Stomach (tissue), 9 donors: ENCODE measurements around the gene GAB1. TPM values are rescaled to one million over a fixed set of nuclear protein-coding genes. Genes with fewer than 3 reads are reported as not detected.

Experiments used
- DNase-seq, 2 donors: peaks; one replicate each; pipeline versions ENCODE4 v3.0.0 to v3.0.0-alpha.2; 2013 to 2019
- H3K27ac ChIP-seq, 5 donors: fragments of 200-600 bp in 4 of 5; sonication (generic) in 4 of 5; one replicate each; pipeline ENCODE4 v1.5.1; 2013 to 2019; ENCODE audit warnings: mild to moderate bottlenecking in 1 of 5, moderate library complexity in 1 of 5
- H3K27me3 ChIP-seq, 3 donors: fragments of 200-600 bp; sonication (generic); one replicate each; pipeline ENCODE4 v1.5.1; 2017 to 2019; ENCODE audit warnings: mixed run types in 1 of 3
- H3K36me3 ChIP-seq, 4 donors: fragments of 200-600 bp; sonication (generic); 1 replicate in 3 of 4; 2 replicates in 1 of 4; pipeline ENCODE4 v1.5.1; 2016 to 2019
- H3K4me1 ChIP-seq, 4 donors: fragments of 200-600 bp; sonication (generic); one replicate each; pipeline ENCODE4 v1.5.1; 2016 to 2019
- H3K4me3 ChIP-seq, 4 donors: fragments of 200-600 bp; sonication (generic) in 3 of 4; one replicate each; pipeline ENCODE4 v1.5.1; 2016 to 2019; ENCODE audit warnings: mild to moderate bottlenecking in 1 of 4
- H3K9me3 ChIP-seq, 4 donors: fragments of 200-600 bp; sonication (generic); one replicate each; pipeline ENCODE4 v1.5.1; 2016 to 2019
- CTCF ChIP-seq, 7 experiments: fragments of 450-650 bp in 4 of 7; fragments of 200-600 bp in 3 of 7; sonication (generic) in 3 of 7; IDR thresholded peaks; one replicate each; pipeline ENCODE4 v1.5.1; 2016 to 2019; ENCODE audit warnings: antibody characterized with exemption in 7 of 7, control low read depth in 2 of 7, mild to moderate bottlenecking in 1 of 7
- EP300 ChIP-seq: sonication (generic); formaldehyde crosslinking; IDR thresholded peaks from one replicate; pipeline ENCODE4 v1.6.1; 2017; ENCODE audit warnings: antibody characterized with exemption
- POLR2A ChIP-seq, 4 donors: fragments of 450-650 bp; IDR thresholded peaks; one replicate each; pipeline ENCODE4 v1.6.1; 2016; ENCODE audit warnings: antibody characterized with exemption in 4 of 4, control low read depth in 2 of 4, mild to moderate bottlenecking in 1 of 4, moderate library complexity in 1 of 4
- POLR2AphosphoS5 ChIP-seq, 3 donors: sonication (generic); formaldehyde crosslinking; IDR thresholded peaks; one replicate each; pipeline ENCODE4 v1.6.1; 2016; ENCODE audit warnings: antibody characterized with exemption in 3 of 3
- WGBS, 5 donors: extraction: QIAGEN DNeasy Blood & Tissue Kit in 3 of 5; methylation state at CpG; one replicate each; pipeline versions ENCODE4 v1.1.5 to v1.1.7; 2013 to 2018; 5-methylcytosine and 5-hydroxymethylcytosine counted together
- intact Hi-C: fragments of 100-400 bp; cut with DNase I; formaldehyde crosslinking; loops from one replicate; pipeline ENCODE4 v1.15.1; 2023; ENCODE audit warnings: low total_unique reads
- polyA plus RNA-seq, 3 donors: library from polyadenylated mRNA; stranded (reverse); fragments of 200-250 nt; gene quantifications; one replicate each; pipeline ENCODE4 v1.2.3, GENCODE V29; 2013
- total RNA-seq, 5 donors: library from RNA; depleted of rRNA; stranded (reverse); fragments of >200 nt; gene quantifications; one replicate each; pipeline versions ENCODE4 v1.1.0 to v1.2.3, GENCODE V29; 2014 to 2016
- donor health status: healthy with polysubstance abuse.
- donor health status: Bipolar disorder and iron deficiency.
- donor health status: healthy.

GAB1 gene
- total and polyA plus RNA-seq, 8 donors = 3.2 to 101 (median 29.0) TPM

GRCh38 chr4:143377611-143378099 lies 41.0 kb downstream of the GAB1 start:
- peaks cover 52 to 100% (median 84%) of the 10 kb centered on the region in 4 donors for H3K4me1 ChIP-seq
- 58 to 69% (median 61%) methylated on average over 7 of the region's 7 CpGs for WGBS, 5 donors
- no peak for TF ChIP-seq CTCF (IDR thresholded peaks at IDR 0.05)
- TF ChIP-seq POLR2AphosphoS5 (IDR thresholded peaks at IDR 0.05) = peak in 1 of 3 donors; percentile 26
- H3K27ac ChIP-seq = peak overlapping the region in 3 of 5 donors; percentile 53 to 82 (median 73)
- H3K36me3 ChIP-seq = no peaks in the 10 kb centered on the region
- H3K27me3 ChIP-seq = no peaks in the 10 kb centered on the region
- no peak overlapping the region for H3K4me3 ChIP-seq
- no peaks in the 10 kb centered on the region for H3K9me3 ChIP-seq
- intact Hi-C loops = no loop called here
- DNase-seq = no peak

GRCh38 chr4:143380629-143381028 lies 44.0 kb downstream of the GAB1 start:
- peak in 1 of 2 donors; percentile 78 for DNase-seq
- Histone ChIP-seq H3K4me1 (peaks cover 49 to 99% (median 86%) of the 10 kb centered on the region in 4 donors), H3K36me3 (no peaks in the 10 kb centered on the region), H3K27ac (peak overlapping the region in 4 of 5 donors; percentile 68 to 82 (median 74)), H3K27me3 (no peaks in the 10 kb centered on the region), H3K9me3 (no peaks in the 10 kb centered on the region), H3K4me3 (no peak overlapping the region)
- TF ChIP-seq CTCF (IDR thresholded peaks at IDR 0.05) = no peak
- no peak for TF ChIP-seq POLR2AphosphoS5 (IDR thresholded peaks at IDR 0.05)
- TF ChIP-seq EP300 = no peak
- no peak for TF ChIP-seq POLR2A (IDR thresholded peaks at IDR 0.05)
- intact Hi-C loops = no loop called here
- WGBS, 5 donors = 29 to 48% (median 37%) methylated on average over 3 of the region's 3 CpGs

- peak; percentile 85 to 95 for DNase-seq
- no peaks in the 10 kb centered on the region for H3K27me3 ChIP-seq
- H3K36me3 ChIP-seq = no peaks in the 10 kb centered on the region
- peak overlapping the region; percentile 68 to 82 (median 73) for H3K27ac ChIP-seq
- H3K9me3 ChIP-seq = no peaks in the 10 kb centered on the region
- 15 to 30% (median 18%) methylated on average over 8 of the region's 8 CpGs for WGBS, 5 donors
- H3K4me3 ChIP-seq = no peak overlapping the region
- intact Hi-C loops = no loop called here
- TF ChIP-seq POLR2AphosphoS5 (IDR thresholded peaks at IDR 0.05) (peak; percentile 57 to 82 (median 81)), POLR2A (IDR thresholded peaks at IDR 0.05) (no peak)
- H3K4me1 ChIP-seq = peaks cover 44 to 96% (median 81%) of the 10 kb centered on the region in 4 donors
Observed at GRCh38 chr4:143381189-143382118, 44.8 kb downstream of the GAB1 start.

GRCh38 chr4:143382596-143382995 lies 45.9 kb downstream of the GAB1 start:
- peak in 1 of 2 donors; percentile 60 for DNase-seq
- Histone ChIP-seq H3K27me3 (no peaks in the 10 kb centered on the region), H3K4me3 (no peak overlapping the region), H3K9me3 (no peaks in the 10 kb centered on the region), H3K27ac (peak overlapping the region in 4 of 5 donors; percentile 68 to 82 (median 74)), H3K36me3 (no peaks in the 10 kb centered on the region), H3K4me1 (peaks cover 35 to 96% (median 75%) of the 10 kb centered on the region in 4 donors)
- no peak for TF ChIP-seq POLR2A (IDR thresholded peaks at IDR 0.05)
- intact Hi-C loops = no loop called here
- WGBS, 5 donors = 13 to 24% (median 18%) methylated on average over 4 of the region's 4 CpGs

- intact Hi-C loops = no loop called here
- Histone ChIP-seq H3K4me1 (peaks cover 33 to 96% (median 73%) of the 10 kb centered on the region in 4 donors), H3K4me3 (no peak overlapping the region), H3K27ac (peak overlapping the region in 4 of 5 donors; percentile 68 to 82 (median 74)), H3K9me3 (no peaks in the 10 kb centered on the region), H3K36me3 (no peaks in the 10 kb centered on the region), H3K27me3 (no peaks in the 10 kb centered on the region)
- peak in 1 of 2 donors; percentile 47 for DNase-seq
- TF ChIP-seq POLR2AphosphoS5 (IDR thresholded peaks at IDR 0.05) = no peak
- TF ChIP-seq POLR2A (IDR thresholded peaks at IDR 0.05) = no peak
- TF ChIP-seq EP300 = no peak
- TF ChIP-seq CTCF (IDR thresholded peaks at IDR 0.05) = no peak
Observed at GRCh38 chr4:143383005-143383574, 46.4 kb downstream of the GAB1 start.
